PC-3 (cell line): ENCODE data around the gene HS3ST4. TPM values are rescaled to one million over a fixed set of nuclear protein-coding genes. Genes with fewer than 3 reads are reported as not detected.

Source experiments
- ATAC-seq: fragments of 200-7000 bp; cut with Tn5 transposase; 2 replicates; pipeline ENCODE4 v1.9.1; 2020; ENCODE audit warnings: mild to moderate bottlenecking, moderate library complexity
- BruUV-seq: library from RNA; stranded (reverse); fragments of 400-500 nt; replicated peaks from 2 replicates; lab custom pipeline; 2021; lab: Mats Ljungman, UMichigan
- CTCF ChIA-PET: fragments of 300-600 bp; sonication (Branson Sonifier 250); formaldehyde crosslinking; loops from one replicate; lab custom pipeline; 2022; ENCODE audit warnings: antibody characterized with exemption; lab: Charles Lee
- POLR2A ChIA-PET: fragments of 300-600 bp; sonication (Branson Sonifier 250); formaldehyde crosslinking; loops from one replicate; lab custom pipeline; 2022; ENCODE audit warnings: antibody characterized with exemption; ENCODE audit not compliant: unreplicated experiment; lab: Charles Lee
- DNase-seq: peaks from one replicate; pipeline ENCODE4 v3.0.0-alpha.2; 2015
- H2AFZ ChIP-seq: fragments of 300-600 bp; sonication (generic); 2 replicates; pipeline ENCODE4 v1.6.0; 2016; ENCODE audit warnings: antibody characterized with exemption, low read length
- H3F3A ChIP-seq: fragments of 300-600 bp; sonication (generic); one replicate; pipeline ENCODE4 v1.6.0; 2017; ENCODE audit warnings: antibody characterized with exemption, low read length, control low read depth, mild to moderate bottlenecking; ENCODE audit not compliant: unreplicated experiment
- H3K27ac ChIP-seq: fragments of 300-600 bp; sonication (generic); 2 replicates; pipeline ENCODE4 v1.5.1; 2016; ENCODE audit warnings: mild to moderate bottlenecking, low read length
- H3K27me3 ChIP-seq: fragments of 300-600 bp; sonication (generic); 2 replicates; pipeline ENCODE4 v1.6.1; 2016; ENCODE audit warnings: low read length, mixed read lengths
- H3K36me3 ChIP-seq: fragments of 300-600 bp; sonication (generic); 2 replicates; pipeline ENCODE4 v1.6.1; 2016; ENCODE audit warnings: low read depth, mixed run types, low read length, mixed read lengths
- H3K4me1 ChIP-seq: fragments of 300-600 bp; sonication (generic); 2 replicates; pipeline ENCODE4 v1.5.1; 2016; ENCODE audit warnings: low read length; ENCODE audit not compliant: insufficient read depth
- H3K4me2 ChIP-seq: fragments of 300-600 bp; sonication (generic); 2 replicates; pipeline ENCODE4 v1.6.0; 2016; ENCODE audit warnings: low read length
- H3K4me3 ChIP-seq: fragments of 300-600 bp; sonication (generic); 2 replicates; pipeline ENCODE4 v1.5.1; 2016; ENCODE audit warnings: mild to moderate bottlenecking, low read length, mixed read lengths
- H3K79me2 ChIP-seq: fragments of 300-600 bp; sonication (generic); 2 replicates; pipeline ENCODE4 v1.6.1; 2017; ENCODE audit warnings: low read length, mixed read lengths
- H3K9ac ChIP-seq: fragments of 300-600 bp; sonication (generic); 2 replicates; pipeline ENCODE4 v1.6.0; 2016; ENCODE audit warnings: mild to moderate bottlenecking, low read length
- H3K9me2 ChIP-seq: fragments of 300-600 bp; sonication (generic); replicated peaks from 2 replicates; pipeline ENCODE4 v1.6.1; 2016; ENCODE audit warnings: mixed run types, low read length, mixed read lengths
- H3K9me3 ChIP-seq: fragments of 300-600 bp; sonication (generic); 2 replicates; pipeline ENCODE4 v1.6.1; 2016; ENCODE audit warnings: low read length, mixed read lengths
- H4K20me1 ChIP-seq: fragments of 300-600 bp; sonication (generic); 2 replicates; pipeline ENCODE4 v1.6.1; 2016; ENCODE audit warnings: low read length, mixed read lengths
- EZH2 ChIP-seq: fragments of 300-600 bp; sonication (generic); IDR thresholded peaks from one replicate; pipeline ENCODE4 v1.6.1; 2017; ENCODE audit warnings: antibody characterized with exemption, mild to moderate bottlenecking, low read length; ENCODE audit not compliant: unreplicated experiment
- EZH2phosphoT487 ChIP-seq: fragments of 300-600 bp; sonication (generic); IDR thresholded peaks from 2 replicates; pipeline ENCODE4 v1.6.1; 2018; ENCODE audit warnings: mild to moderate bottlenecking, antibody characterized with exemption, low read length, borderline replicate concordance
- intact Hi-C: fragments of 100-400 bp; cut with micrococcal nuclease; formaldehyde crosslinking; loops from 2 replicates; pipeline ENCODE4 v1.9.0; 2023
- total RNA-seq: library from RNA; depleted of rRNA; stranded (reverse); fragments of >200 nt; gene quantifications from 2 replicates; pipeline ENCODE4 v1.2.3, GENCODE V29; 2014
- TF ChIP-seq, protein P1 (sequence below): fragments of 300-600 bp; sonication (generic); conservative IDR thresholded peaks from 2 replicates; pipeline ENCODE4 v1.5.1; 2017; ENCODE audit warnings: antibody characterized with exemption, low read depth, mild to moderate bottlenecking, low read length

Gene HS3ST4
- total RNA-seq, 1 experiment from 2014 or later: not detected

DNA sequence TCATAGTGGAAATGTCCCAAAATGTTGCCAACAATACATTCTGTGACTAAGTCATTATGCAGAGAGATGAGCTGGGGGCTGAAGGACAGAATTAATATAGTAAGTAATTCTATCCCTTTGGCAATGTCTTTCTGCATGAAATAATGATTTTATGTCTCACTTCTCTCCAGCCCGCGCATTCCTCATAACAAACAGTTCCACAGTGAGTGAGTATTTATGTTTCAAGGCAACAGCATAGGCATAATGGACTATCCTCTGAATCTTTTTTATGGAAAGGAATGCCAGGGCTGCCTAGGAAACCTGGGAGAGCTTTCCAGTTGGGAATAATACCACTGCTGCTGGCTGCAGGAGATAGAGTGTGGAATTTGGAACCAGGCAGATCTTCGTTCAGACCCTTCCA, 477.7 kb downstream of the HS3ST4 start:
- H2AFZ ChIP-seq: no peak overlapping the region
- no peaks in the 10 kb centered on the region for H3K4me1 ChIP-seq
- no peak overlapping the region for H3K4me2 ChIP-seq
- H3K4me3 ChIP-seq: no peak overlapping the region
- H3K9me3 ChIP-seq: no peaks in the 10 kb centered on the region
- DNase-seq (no peak), ATAC-seq (no peak)
- ChIA-PET CTCF (no interaction called here), POLR2A (no interaction called here)
- no peaks in the 10 kb centered on the region for H3F3A ChIP-seq
- no peaks in the 10 kb centered on the region for H3K27me3 ChIP-seq
- no TSS peak for BruUV-seq
- TF ChIP-seq EZH2 (no peak), EZH2phosphoT487 (no peak)
- TF ChIP-seq, protein P1, sequence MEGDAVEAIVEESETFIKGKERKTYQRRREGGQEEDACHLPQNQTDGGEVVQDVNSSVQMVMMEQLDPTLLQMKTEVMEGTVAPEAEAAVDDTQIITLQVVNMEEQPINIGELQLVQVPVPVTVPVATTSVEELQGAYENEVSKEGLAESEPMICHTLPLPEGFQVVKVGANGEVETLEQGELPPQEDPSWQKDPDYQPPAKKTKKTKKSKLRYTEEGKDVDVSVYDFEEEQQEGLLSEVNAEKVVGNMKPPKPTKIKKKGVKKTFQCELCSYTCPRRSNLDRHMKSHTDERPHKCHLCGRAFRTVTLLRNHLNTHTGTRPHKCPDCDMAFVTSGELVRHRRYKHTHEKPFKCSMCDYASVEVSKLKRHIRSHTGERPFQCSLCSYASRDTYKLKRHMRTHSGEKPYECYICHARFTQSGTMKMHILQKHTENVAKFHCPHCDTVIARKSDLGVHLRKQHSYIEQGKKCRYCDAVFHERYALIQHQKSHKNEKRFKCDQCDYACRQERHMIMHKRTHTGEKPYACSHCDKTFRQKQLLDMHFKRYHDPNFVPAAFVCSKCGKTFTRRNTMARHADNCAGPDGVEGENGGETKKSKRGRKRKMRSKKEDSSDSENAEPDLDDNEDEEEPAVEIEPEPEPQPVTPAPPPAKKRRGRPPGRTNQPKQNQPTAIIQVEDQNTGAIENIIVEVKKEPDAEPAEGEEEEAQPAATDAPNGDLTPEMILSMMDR: no peak
- H3K9ac ChIP-seq: no peak overlapping the region
- no peak overlapping the region for H3K27ac ChIP-seq
- H4K20me1 ChIP-seq: no peaks in the 10 kb centered on the region
- intact Hi-C loops: no loop called here
- H3K36me3 ChIP-seq: no peaks in the 10 kb centered on the region
- no peaks in the 10 kb centered on the region for H3K9me2 ChIP-seq
- H3K79me2 ChIP-seq: no peaks in the 10 kb centered on the region

DNA sequence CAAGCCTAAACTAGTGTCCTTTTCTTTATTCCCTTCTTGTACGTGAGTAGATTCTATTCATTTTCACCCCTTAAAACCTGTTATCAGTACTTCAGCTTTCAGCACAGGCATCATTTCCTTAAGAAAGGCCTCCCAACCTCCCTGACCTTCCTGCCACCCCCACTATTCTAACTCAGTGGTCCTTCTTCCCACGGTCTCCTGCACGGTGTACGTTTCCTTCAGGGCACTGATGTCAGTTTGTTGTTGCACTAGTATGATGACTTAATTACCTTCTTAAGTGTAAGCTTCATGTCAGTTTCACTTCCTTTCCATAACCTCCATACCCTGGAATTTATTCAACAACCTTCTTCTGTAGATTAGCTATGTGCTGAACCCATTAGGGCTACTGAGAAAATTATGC, 484.2 kb downstream of the HS3ST4 start:
- H3K4me3 ChIP-seq: no peak overlapping the region
- H3K79me2 ChIP-seq: no peaks in the 10 kb centered on the region
- no peak overlapping the region for H3K9ac ChIP-seq
- no peaks in the 10 kb centered on the region for H3K9me3 ChIP-seq
- no peak overlapping the region for H2AFZ ChIP-seq
- intact Hi-C loops: no loop called here
- H3K4me1 ChIP-seq: no peaks in the 10 kb centered on the region
- no TSS peak for BruUV-seq
- H3F3A ChIP-seq: no peaks in the 10 kb centered on the region
- H3K27me3 ChIP-seq: no peaks in the 10 kb centered on the region
- no peak overlapping the region for H3K4me2 ChIP-seq
- H3K36me3 ChIP-seq: no peaks in the 10 kb centered on the region
- DNase-seq: no peak
- no peaks in the 10 kb centered on the region for H3K9me2 ChIP-seq
- no peaks in the 10 kb centered on the region for H4K20me1 ChIP-seq
- ChIA-PET POLR2A (no interaction called here), CTCF (no interaction called here)
- TF ChIP-seq, protein P1: no peak
- TF ChIP-seq EZH2: no peak
- TF ChIP-seq EZH2phosphoT487: no peak
- no peak for ATAC-seq
- no peak overlapping the region for H3K27ac ChIP-seq

DNA sequence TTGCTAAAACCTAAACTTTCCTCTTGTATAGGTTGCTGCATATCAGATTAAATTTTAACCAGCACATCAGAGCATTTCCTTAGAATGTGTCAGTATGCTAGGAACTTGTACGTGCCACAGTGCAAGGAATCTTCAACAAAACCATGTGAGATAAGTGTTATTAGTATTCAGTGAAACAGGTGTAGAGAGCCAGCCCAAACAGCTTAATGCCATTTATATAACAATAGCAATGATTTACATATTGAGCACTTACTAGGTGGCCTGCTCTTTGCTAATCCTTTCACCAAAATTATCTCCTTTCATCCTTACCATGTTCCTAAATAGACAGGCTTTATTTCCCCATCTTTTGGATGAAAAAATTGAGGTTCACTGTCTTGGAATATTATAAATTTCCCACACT, 485.7 kb downstream of the HS3ST4 start:
- H3K79me2 ChIP-seq: no peaks in the 10 kb centered on the region
- intact Hi-C loops: no loop called here
- no peak overlapping the region for H3K27ac ChIP-seq
- no peaks in the 10 kb centered on the region for H3K9me2 ChIP-seq
- H4K20me1 ChIP-seq: no peaks in the 10 kb centered on the region
- no peaks in the 10 kb centered on the region for H3K27me3 ChIP-seq
- no peaks in the 10 kb centered on the region for H3K36me3 ChIP-seq
- POLR2A ChIA-PET: no interaction called here
- H3K4me2 ChIP-seq: no peak overlapping the region
- no peak for TF ChIP-seq EZH2phosphoT487
- TF ChIP-seq EZH2: no peak
- TF ChIP-seq, protein P1: no peak
- DNase-seq (no peak), ATAC-seq (no peak)
- no peak overlapping the region for H2AFZ ChIP-seq
- no peaks in the 10 kb centered on the region for H3F3A ChIP-seq
- no TSS peak for BruUV-seq
- H3K9ac ChIP-seq: no peak overlapping the region
- CTCF ChIA-PET: no interaction called here
- no peaks in the 10 kb centered on the region for H3K4me1 ChIP-seq
- no peaks in the 10 kb centered on the region for H3K9me3 ChIP-seq
- no peak overlapping the region for H3K4me3 ChIP-seq
